Measurements from ENCODE around the gene APCDD1L.

The APCDD1L gene

GRCh38 chr20:58497076-58497641 is 18.0 kb downstream of the APCDD1L start:
- DNase-seq (ENCODE audit: low read depth in 1 of 2, low spot score in 1 of 2) = no peak
- Histone ChIP-seq H3K27me3 (ENCODE audit: insufficient read depth, poor library complexity, severe bottlenecking) (peaks cover 3% of the 10 kb centered on the region), H3K27ac (replicated peaks) (no peak overlapping the region), H3K4me3 (replicated peaks; ENCODE audit: insufficient read depth, low read length) (no peak overlapping the region)
- no peak for TF ChIP-seq SPI1 (IDR thresholded peaks at IDR 0.05; ENCODE audit: borderline replicate concordance, low read depth)
- no peak for TF ChIP-seq CTCF (IDR thresholded peaks at IDR 0.05; ENCODE audit: insufficient read depth, low read length)
- no peak for TF ChIP-seq GABPA (IDR thresholded peaks at IDR 0.05; ENCODE audit: low read depth)
- no peak for TF ChIP-seq REST (IDR thresholded peaks at IDR 0.05; ENCODE audit: insufficient replicate concordance, low read depth)
- no peak for TF ChIP-seq POLR2AphosphoS5 (IDR thresholded peaks at IDR 0.05; ENCODE audit: low read depth)

GRCh38 chr20:58496429-58496769 is 18.8 kb downstream of the APCDD1L start:
- Histone ChIP-seq H3K27ac (replicated peaks) (no peak overlapping the region), H3K4me3 (replicated peaks; ENCODE audit: insufficient read depth, low read length) (no peak overlapping the region), H3K27me3 (ENCODE audit: insufficient read depth, poor library complexity, severe bottlenecking) (peaks cover 3% of the 10 kb centered on the region)
- DNase-seq (ENCODE audit: low read depth in 1 of 2, low spot score in 1 of 2) = no peak
- no peak for TF ChIP-seq CTCF (IDR thresholded peaks at IDR 0.05; ENCODE audit: insufficient read depth, low read length)
- no peak for TF ChIP-seq REST (IDR thresholded peaks at IDR 0.05; ENCODE audit: insufficient replicate concordance, low read depth)
- no peak for TF ChIP-seq SPI1 (IDR thresholded peaks at IDR 0.05; ENCODE audit: borderline replicate concordance, low read depth)
- no peak for TF ChIP-seq GABPA (IDR thresholded peaks at IDR 0.05; ENCODE audit: low read depth)
- no peak for TF ChIP-seq POLR2AphosphoS5 (IDR thresholded peaks at IDR 0.05; ENCODE audit: low read depth)

- Histone ChIP-seq H3K27ac (replicated peaks) (no peak overlapping the region), H3K27me3 (ENCODE audit: insufficient read depth, poor library complexity, severe bottlenecking) (peaks cover 3% of the 10 kb centered on the region), H3K4me3 (replicated peaks; ENCODE audit: insufficient read depth, low read length) (no peak overlapping the region)
- no peak for DNase-seq (ENCODE audit: low read depth in 1 of 2, low spot score in 1 of 2)
- TF ChIP-seq CTCF (IDR thresholded peaks at IDR 0.05; ENCODE audit: insufficient read depth, low read length) (no peak), POLR2AphosphoS5 (IDR thresholded peaks at IDR 0.05; ENCODE audit: low read depth) (no peak), REST (IDR thresholded peaks at IDR 0.05; ENCODE audit: insufficient replicate concordance, low read depth) (no peak), GABPA (IDR thresholded peaks at IDR 0.05; ENCODE audit: low read depth) (no peak), SPI1 (IDR thresholded peaks at IDR 0.05; ENCODE audit: borderline replicate concordance, low read depth) (no peak)
Measured at GRCh38 chr20:58495623-58496428, 19.4 kb downstream of the APCDD1L start.

All from HL-60 (cell line).